NCI-H2171 (cell line): ENCODE measurements around the gene ARHGEF9.
"Not testable (repeated sequence)": the region's sequence is repeated elsewhere in the genome, so short reads cannot be mapped to it uniquely, and the experiment has no call there.

Experiments used
- DNase-seq: peaks from one replicate; lab custom pipeline; 2025; lab: John Stamatoyannopoulos, UW

ARHGEF9 gene

GRCh38 chrX:63658920-63659319 lies 126.1 kb downstream of the ARHGEF9 start:
- DNase-seq: no peak

- DNase-seq: no peak
Observed at GRCh38 chrX:63657821-63658220, 127.2 kb downstream of the ARHGEF9 start.

GRCh38 chrX:63656871-63657580 lies 128.0 kb downstream of the ARHGEF9 start:
- no peak for DNase-seq

- no peak for DNase-seq
Observed at GRCh38 chrX:63652086-63652765, 132.8 kb downstream of the ARHGEF9 start.

- DNase-seq: not testable (repeated sequence)
Observed at GRCh38 chrX:63645748-63646147, 139.3 kb downstream of the ARHGEF9 start.

- DNase-seq: no peak
Observed at GRCh38 chrX:63635750-63636149, 149.3 kb downstream of the ARHGEF9 start.

GRCh38 chrX:63613531-63614028 lies 171.4 kb downstream of the ARHGEF9 start:
- DNase-seq: no peak

GRCh38 chrX:63585936-63586335 lies 199.1 kb downstream of the ARHGEF9 start:
- DNase-seq: no peak
